Stimulated activated CD8-positive, alpha-beta memory T cell treated with anti-CD3 and anti-CD28 coated beads, Interleukin-12 subunit alpha, Interleukin-12 subunit beta, amount 100 ng/mL, for 4 hours (primary cell): Measurements from ENCODE around the gene KIAA0825.
"Not testable (repeated sequence)": the region's sequence is repeated elsewhere in the genome, so short reads cannot be mapped to it uniquely, and the experiment has no call there.

Experiments used
- DNase-seq: peaks from one replicate; pipeline ENCODE4 v3.0.0-alpha.2; 2020; ENCODE audit warnings: low read depth

Gene KIAA0825

GRCh38 chr5:94362857-94363256 is 255.5 kb downstream of the KIAA0825 start:
- no peak for DNase-seq

- DNase-seq = no peak
These were observed 256.3 kb downstream of the KIAA0825 start for GRCh38 chr5:94361832-94362796.

- no peak for DNase-seq
These were observed 257.2 kb downstream of the KIAA0825 start for GRCh38 chr5:94361161-94361560.

- no peak for DNase-seq
These were observed 257.8 kb downstream of the KIAA0825 start for GRCh38 chr5:94360382-94361130.

- DNase-seq = no peak
These were observed 258.5 kb downstream of the KIAA0825 start for GRCh38 chr5:94359880-94360279.

GRCh38 chr5:94355811-94356210 is 262.6 kb downstream of the KIAA0825 start:
- no peak for DNase-seq

GRCh38 chr5:94354837-94355485 is 263.4 kb downstream of the KIAA0825 start:
- not testable (repeated sequence) for DNase-seq

- no peak for DNase-seq
These were observed 264.8 kb downstream of the KIAA0825 start for GRCh38 chr5:94353605-94354004.

GRCh38 chr5:94347130-94347529 is 271.3 kb downstream of the KIAA0825 start:
- DNase-seq = no peak

- no peak for DNase-seq
These were observed 273.1 kb downstream of the KIAA0825 start for GRCh38 chr5:94345257-94345656.

- DNase-seq = no peak
These were observed 280.8 kb downstream of the KIAA0825 start for GRCh38 chr5:94337617-94338016.

GRCh38 chr5:94335936-94336335 is 282.5 kb downstream of the KIAA0825 start:
- DNase-seq = no peak

- DNase-seq = no peak
These were observed 289.3 kb downstream of the KIAA0825 start for GRCh38 chr5:94329115-94329514.

- DNase-seq = no peak
These were observed 291.8 kb downstream of the KIAA0825 start for GRCh38 chr5:94326586-94326985.

GRCh38 chr5:94316916-94317838 is 301.2 kb downstream of the KIAA0825 start:
- no peak for DNase-seq

GRCh38 chr5:94314460-94315131 is 303.8 kb downstream of the KIAA0825 start:
- no peak for DNase-seq

- DNase-seq = no peak
These were observed 304.7 kb downstream of the KIAA0825 start for GRCh38 chr5:94313696-94314095.

GRCh38 chr5:94313188-94313587 is 305.2 kb downstream of the KIAA0825 start:
- no peak for DNase-seq

GRCh38 chr5:94312298-94312697 is 306.1 kb downstream of the KIAA0825 start:
- DNase-seq = no peak

- no peak for DNase-seq
These were observed 307.6 kb downstream of the KIAA0825 start for GRCh38 chr5:94310833-94311232.

GRCh38 chr5:94309141-94309540 is 309.3 kb downstream of the KIAA0825 start:
- no peak for DNase-seq
